GM12878 (cell line): Measurements from ENCODE around the gene SLC36A3. TPM values are rescaled to one million over a fixed set of nuclear protein-coding genes. Genes with fewer than 3 reads are reported as not detected.
A peak's percentile ranks its signal among the peaks of the same experiment; 100 is the strongest.

Source experiments
- ATF3 ChIP-seq: IDR thresholded peaks from 2 replicates; pipeline ENCODE4 v1.6.1; 2011; ENCODE audit warnings: low read depth, mild to moderate bottlenecking, low read length, moderate library complexity, borderline replicate concordance; ENCODE audit errors: extremely low read depth
- EP300 ChIP-seq, 2 experiments: fragments of 150-350 bp in 1 of 2; IDR thresholded peaks; 2 replicates each; pipeline ENCODE4 v1.6.1; 2011 to 2012; ENCODE audit warnings: low read depth in 2 of 2, low read length in 2 of 2, borderline replicate concordance in 1 of 2, improper control_type of control experiment in 1 of 2, inconsistent platforms in 1 of 2; ENCODE audit not compliant: control insufficient read depth in 1 of 2
- HDAC6 ChIP-seq: fragments of 200-600 bp; sonication (generic); IDR thresholded peaks from one replicate; pipeline ENCODE4 v1.8.0; 2017; ENCODE audit warnings: antibody characterized with exemption; ENCODE audit not compliant: unreplicated experiment
- IRF5 ChIP-seq: fragments of 450-650 bp; IDR thresholded peaks from 2 replicates; pipeline ENCODE4 v1.6.1; 2017; ENCODE audit warnings: borderline replicate concordance
- RELB ChIP-seq: fragments of 450-650 bp; IDR thresholded peaks from 2 replicates; pipeline ENCODE4 v1.6.1; 2017; ENCODE audit warnings: low read depth, mild to moderate bottlenecking, moderate library complexity
- YY1 ChIP-seq: IDR thresholded peaks from 2 replicates; pipeline ENCODE4 v1.6.1; 2011; ENCODE audit warnings: low read depth, mild to moderate bottlenecking, low read length
- ZNF592 ChIP-seq: fragments of 450-650 bp; IDR thresholded peaks from 2 replicates; pipeline ENCODE4 v1.6.1; 2017; ENCODE audit warnings: mild to moderate bottlenecking, moderate library complexity
- polyA plus RNA-seq, 11 experiments: library from polyadenylated mRNA; depleted of rRNA in 4 of 11; unstranded in 6 of 11; stranded (reverse) in 5 of 11; fragments of >200 nt; fragmentation: Nextera tagmentation in 4 of 11; fragmentation: Illumina TruSeq in 1 of 11; extraction: Ambion mirVana in 4 of 11; extraction: Trizol in 1 of 11; gene quantifications; 1 replicate in 1 of 11; 2 replicates in 10 of 11; pipeline versions ENCODE4 v1.2.1 to v1.2.3, GENCODE V29; 2011 to 2016; ENCODE audit warnings: inconsistent platforms in 2 of 11, missing spikeins in 2 of 11, low read depth in 1 of 11
- total RNA-seq, 4 experiments: library from RNA; depleted of rRNA in 3 of 4; stranded (reverse); fragments of >200 nt in 3 of 4; fragmentation: Illumina TruSeq in 1 of 4; extraction: Trizol in 1 of 4; gene quantifications; 2 replicates each; pipeline versions ENCODE4 v1.2.1 to v1.2.3, GENCODE V29; 2013 to 2021

The SLC36A3 gene
- total and polyA plus RNA-seq, 10 of the 15 experiments (the other 5 are each of a cell fraction or from before 2014, with no cell fraction given) = 0.03 TPM; not detected in 9

GRCh38 chr5:151255621-151256286, 47.8 kb downstream of the SLC36A3 start (continued):
- no peak for TF ChIP-seq IRF5
- no peak for TF ChIP-seq ZNF592
- peak; percentile 54 to 76; a peak in 2 of 4 replicates for TF ChIP-seq EP300 (IDR thresholded peaks at IDR 0.05; ENCODE audit: borderline replicate concordance in 1 of 2, control insufficient read depth in 1 of 2, low read depth in 2 of 2, low read length in 2 of 2)
- no peak for TF ChIP-seq ATF3
- TF ChIP-seq HDAC6 = no peak
- peak; percentile 68 for TF ChIP-seq YY1
- TF ChIP-seq RELB = peak; percentile 75
